Fibroblast of gingiva (primary cell): ENCODE results near the gene WNT4.

Source experiments
- DNase-seq: peaks from one replicate; pipeline ENCODE4 v3.0.0-alpha.2; 2011; ENCODE audit warnings: low read depth

Gene WNT4

DNA sequence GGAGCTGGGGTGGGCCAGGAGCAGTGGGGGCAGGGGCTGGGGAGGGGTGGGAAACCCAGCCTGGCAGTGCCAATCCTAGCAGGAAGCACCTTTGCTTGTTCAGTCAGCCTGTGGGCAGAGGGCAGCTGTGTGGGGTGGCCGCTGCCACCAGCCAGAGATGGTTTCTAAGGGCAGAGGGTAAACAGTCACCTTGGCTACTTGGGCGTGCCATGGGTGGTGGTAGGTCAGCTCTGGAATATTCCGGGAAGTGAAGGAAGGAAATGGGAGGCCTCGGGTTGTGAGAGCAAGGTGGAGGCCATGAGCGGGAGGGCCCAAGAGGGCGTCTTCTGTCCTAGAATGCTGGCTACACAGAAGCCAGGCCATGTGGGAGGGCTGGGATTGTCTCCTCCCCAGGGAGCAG, 20.7 kb upstream of the WNT4 start:
- no peak for DNase-seq

DNA sequence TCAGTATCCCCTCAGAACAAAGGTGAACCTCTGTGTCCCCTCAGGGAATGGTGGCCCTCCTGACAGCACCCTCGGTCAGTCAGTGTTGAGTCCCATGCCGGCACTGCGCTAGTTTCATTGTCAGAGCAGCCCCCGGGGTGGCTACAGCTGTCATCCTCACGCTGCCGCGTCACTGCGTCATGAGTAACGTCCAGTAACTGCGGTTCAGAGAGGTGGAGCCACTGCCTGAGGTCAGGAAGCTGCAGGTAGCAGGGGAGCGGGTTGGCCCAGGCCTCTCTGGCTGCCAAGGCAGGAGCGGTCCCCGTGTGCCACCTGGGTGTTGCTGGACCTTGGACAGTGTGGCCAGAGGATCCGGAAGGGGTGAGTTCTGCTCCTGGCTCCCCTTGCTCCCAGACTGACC, 20.2 kb upstream of the WNT4 start:
- DNase-seq: no peak

- DNase-seq: no peak
Observed at GRCh38 chr1:22159891-22160290, 17.0 kb upstream of the WNT4 start.

DNA sequence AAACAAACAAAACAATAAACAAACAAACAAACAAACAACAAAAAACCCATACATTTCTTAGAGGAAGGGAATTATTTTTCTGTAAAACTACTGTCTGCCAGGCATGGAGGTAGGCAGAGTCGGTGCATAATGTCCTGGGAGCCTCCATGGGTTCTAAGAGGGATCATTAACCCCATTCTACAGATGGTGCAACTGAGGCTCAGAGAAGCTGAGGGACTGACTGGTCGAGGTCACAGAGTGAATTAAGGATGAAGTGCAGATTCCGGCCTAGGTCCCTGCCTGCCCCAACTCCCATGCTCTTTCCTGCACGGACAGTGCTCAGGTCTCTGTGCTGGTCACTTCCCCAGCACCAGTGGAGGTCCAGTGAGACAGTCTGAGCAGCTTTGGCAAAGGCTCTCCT, 15.8 kb upstream of the WNT4 start:
- no peak for DNase-seq

DNA sequence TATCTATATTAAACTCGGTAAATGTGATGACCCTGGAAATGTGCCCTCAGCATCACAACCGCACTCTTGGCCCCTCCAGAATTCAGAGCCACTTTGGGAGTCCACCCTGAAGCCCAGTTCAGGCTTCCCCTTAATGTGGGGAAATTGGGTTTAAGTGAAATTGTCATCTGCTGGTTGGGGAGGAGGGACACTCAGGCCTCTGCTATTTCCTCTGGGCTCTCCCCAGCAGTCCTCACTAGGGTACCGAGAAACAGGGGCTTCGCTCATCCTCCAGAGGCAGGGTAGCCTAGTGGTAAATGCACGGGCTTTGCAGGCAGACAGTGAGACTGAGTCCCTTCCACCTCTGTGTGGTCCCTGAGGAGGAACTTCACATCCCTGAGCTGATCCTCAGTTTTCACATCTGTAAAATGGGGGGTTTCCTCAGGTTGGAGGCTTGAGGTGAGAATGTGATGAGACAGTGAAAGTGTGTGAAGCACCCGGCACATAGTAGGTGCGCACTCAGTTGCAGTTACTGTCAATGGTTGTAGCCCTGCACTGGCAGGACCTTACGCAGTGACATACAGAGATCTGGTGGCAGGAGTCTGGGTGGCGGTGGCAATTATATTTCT, 14.6 kb upstream of the WNT4 start:
- no peak for DNase-seq

GRCh38 chr1:22155517-22155916, 12.6 kb upstream of the WNT4 start:
- DNase-seq: no peak

DNA sequence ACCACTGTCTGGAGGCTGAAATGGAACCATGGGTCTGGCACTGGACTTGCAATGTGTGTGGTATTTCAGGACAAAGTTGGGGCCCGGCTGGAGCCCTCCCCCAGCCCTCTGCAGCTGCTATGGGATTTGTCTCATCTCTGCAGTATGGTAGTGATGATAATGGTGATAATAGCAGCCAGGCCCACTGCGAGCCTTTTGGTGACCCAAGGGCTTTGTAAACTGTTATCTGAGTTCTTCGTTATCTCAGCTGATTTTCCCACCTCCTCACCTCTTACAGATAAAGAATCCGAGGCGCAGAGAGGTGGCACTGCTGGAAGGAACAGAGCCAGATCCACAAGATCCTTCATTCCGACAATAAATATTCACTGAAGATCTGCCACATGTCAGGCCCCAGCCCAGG, 11.7 kb upstream of the WNT4 start:
- DNase-seq: no peak

GRCh38 chr1:22153660-22154437, 11.0 kb upstream of the WNT4 start:
- DNase-seq: no peak

DNA sequence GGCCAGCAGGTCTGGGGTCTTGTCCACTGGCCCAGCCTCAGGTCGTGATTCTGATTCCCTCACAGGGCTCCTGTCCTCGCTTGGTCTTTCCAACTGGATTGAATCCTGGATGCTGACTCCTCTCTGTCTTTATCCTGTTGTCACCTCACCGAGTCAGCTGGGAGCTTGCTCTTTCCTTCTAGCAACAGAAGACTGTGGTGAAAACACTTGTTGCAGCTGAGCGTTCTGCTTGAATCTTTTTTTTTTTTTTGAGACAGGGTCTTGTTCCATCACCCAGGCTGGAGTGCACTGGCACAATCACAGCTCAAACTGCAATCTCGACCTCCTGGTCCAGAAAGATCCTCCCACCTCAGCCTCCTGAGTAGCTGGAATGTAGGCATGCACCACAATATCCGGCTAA, 8.0 kb upstream of the WNT4 start:
- no peak for DNase-seq

- no peak for DNase-seq
Observed at GRCh38 chr1:22142315-22143064, 407 bp downstream of the WNT4 start.

DNA sequence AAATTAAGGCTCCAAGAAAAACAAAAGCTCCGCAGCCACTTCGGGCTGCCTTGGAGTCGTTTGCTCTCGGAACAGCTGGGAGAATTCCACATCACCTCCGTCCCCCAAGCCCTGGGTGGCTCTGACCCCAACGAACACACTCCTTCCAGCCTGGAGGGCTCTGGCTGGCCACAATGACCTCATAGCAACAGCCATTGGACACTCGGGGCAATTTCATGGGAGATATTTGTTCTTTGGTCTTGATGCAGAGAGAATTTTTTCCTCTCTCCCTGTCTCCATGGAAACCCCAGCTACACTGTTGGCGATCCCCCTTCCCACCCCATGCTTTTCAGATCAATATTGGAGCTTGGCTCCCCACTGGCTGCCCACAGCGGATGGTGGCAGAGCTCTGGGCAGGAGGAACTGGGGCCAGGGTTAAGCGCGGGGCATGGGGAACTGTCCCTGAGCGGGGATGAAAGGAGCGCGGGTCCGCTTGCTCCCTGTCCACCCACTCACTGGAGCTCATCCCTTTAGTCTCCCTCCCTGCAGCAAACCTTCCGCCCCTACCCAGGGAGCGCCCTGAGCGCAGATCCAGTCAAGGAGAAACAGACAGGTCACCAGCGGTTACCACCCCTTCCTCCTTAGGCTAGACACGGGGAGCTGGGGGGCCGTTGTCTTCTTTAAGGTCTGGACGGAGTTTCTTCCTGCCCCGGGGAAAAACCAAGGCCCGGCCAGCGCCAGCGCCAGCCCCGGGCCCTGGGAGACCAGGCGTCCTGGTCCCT, 1.2 kb downstream of the WNT4 start:
- no peak for DNase-seq

- DNase-seq: no peak
Observed at GRCh38 chr1:22140694-22141093, 2.2 kb downstream of the WNT4 start.

DNA sequence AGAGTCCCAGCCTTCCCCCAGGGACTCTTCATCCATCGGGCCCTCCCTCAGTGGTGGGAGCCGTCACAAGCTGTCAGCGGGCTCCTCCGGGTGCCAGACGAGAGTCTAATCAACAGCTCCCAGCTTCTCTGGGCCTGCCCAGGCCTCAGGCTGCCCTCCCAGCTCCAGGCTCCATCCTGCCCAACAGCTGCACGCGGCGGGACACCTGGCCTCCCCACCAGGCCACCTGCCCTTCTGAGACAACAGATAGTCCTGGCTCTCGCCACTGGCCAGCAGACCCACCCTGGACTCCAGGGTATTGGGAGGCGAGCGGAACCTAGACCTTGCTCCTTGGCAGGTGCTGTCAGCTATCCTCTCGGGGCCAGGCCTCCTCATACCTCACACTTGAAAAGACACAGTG, 3.1 kb downstream of the WNT4 start:
- no peak for DNase-seq

GRCh38 chr1:22139066-22139594, 3.8 kb downstream of the WNT4 start:
- DNase-seq: no peak

DNA sequence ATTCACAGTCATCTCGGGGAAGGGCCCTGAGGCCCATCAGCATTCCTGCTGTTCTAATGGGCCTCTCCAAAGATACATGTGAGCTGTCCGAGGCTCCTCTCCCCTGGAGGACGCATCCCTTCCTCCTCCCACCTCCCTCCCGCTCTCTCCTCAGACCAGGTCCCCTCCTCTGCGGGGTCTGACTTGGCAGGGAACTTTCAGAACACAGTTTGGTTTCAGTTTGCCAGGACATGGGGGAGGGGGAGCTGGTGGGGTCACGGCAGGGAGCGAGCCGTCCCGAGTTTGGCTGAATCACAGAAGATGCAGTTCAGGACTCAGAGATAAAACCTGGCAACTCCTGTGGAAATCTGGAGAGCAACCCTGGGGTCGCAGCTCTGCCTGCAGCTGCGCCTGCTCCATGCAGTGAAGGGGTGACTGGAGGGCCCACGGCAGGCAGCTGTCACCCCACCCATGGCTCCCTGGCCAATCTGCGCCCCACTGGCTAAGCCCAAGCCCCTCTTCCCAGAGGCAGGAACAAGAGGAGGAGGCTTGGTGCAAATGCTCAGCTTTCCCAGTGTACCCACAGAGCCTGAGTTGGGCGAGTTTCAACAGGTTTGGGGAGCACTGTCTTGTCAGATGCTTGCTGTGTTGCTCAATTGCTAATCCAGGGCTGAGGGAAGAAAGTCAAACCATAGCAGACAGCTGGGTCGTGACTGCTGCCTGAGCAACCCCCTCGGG, 5.7 kb downstream of the WNT4 start:
- no peak for DNase-seq

DNA sequence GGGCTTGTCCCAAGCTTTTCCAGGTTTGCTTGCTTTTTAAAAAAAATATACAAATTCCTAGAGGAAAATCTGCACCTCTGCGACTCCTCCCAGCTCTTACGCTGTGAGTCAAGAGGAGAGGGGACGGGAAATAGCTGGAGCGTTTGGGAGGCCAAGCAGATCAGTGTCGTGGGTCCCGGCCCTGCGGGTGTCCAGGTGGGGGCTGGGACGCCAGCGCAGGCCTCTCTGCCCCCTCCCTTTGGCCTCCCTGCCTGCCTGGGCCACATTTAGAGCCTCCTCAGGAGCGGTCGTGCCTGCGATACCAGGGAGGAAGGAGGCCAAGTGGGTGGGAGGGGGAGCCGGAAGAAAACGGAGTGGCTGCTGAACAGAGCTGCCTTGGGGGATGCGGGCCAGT, 9.0 kb downstream of the WNT4 start:
- no peak for DNase-seq

GRCh38 chr1:22133247-22133930, 9.5 kb downstream of the WNT4 start:
- no peak for DNase-seq

DNA sequence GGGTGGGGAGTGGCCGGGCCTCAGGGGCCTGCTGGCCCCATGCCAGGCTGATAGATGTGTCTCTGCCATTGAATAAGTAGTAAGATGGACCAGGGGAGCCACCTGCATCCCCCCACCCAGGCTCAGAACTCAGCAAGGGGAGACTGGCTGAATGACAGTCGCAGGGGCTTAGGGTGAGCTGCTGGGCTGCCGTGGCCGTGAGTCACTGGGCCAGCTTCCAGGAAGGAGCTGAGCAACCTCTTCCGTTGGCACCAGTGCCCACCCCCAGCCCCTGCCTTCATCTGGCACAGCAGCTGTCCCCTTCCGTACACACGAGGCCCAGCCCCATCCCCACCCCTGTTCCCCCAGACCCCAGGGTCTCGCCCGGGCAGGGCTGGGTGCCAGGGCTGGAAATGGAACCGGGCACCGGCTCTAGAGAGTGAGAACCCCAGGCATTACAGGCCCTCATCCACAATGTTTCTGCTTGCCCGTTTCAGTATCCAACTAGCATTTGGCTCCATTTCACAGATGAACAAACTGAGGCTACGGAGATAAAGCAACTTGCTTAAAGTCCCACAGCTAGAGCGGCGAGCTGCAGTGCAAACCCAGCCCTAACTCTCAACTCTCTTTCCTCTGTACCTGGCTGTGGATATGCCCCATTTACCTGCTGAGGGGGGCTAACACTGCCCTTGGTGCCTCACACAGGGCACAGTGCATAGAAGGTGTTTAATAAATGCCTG, 10.2 kb downstream of the WNT4 start:
- DNase-seq: peak; percentile 63

- DNase-seq: no peak
Observed at GRCh38 chr1:22131875-22132486, 10.9 kb downstream of the WNT4 start.

GRCh38 chr1:22131062-22131461, 11.8 kb downstream of the WNT4 start:
- DNase-seq: no peak
